GM23338 (cell line): ENCODE data around the gene KRTAP3-2. TPM values are rescaled to one million over a fixed set of nuclear protein-coding genes. Genes with fewer than 3 reads are reported as not detected.

Source experiments
- ATAC-seq: fragments of 200-7000 bp; cut with Tn5 transposase; 3 replicates; pipeline ENCODE4 v1.9.1; 2020
- DNase-seq: peaks from one replicate; pipeline ENCODE4 v3.0.0-alpha.2; 2015; ENCODE audit warnings: low spot score
- H2AFZ ChIP-seq: fragments of 200-600 bp; sonication (generic); 2 replicates; pipeline ENCODE4 v1.8.0; 2016; ENCODE audit warnings: antibody characterized with exemption, mild to moderate bottlenecking, moderate library complexity
- H3F3A ChIP-seq: fragments of 200-600 bp; sonication (generic); replicated peaks from 2 replicates; pipeline ENCODE4 v1.8.0; 2017; ENCODE audit warnings: antibody characterized with exemption, mixed run types, low read depth
- H3K27ac ChIP-seq: fragments of 200-600 bp; sonication (generic); 2 replicates; pipeline ENCODE4 v1.6.1; 2016; ENCODE audit warnings: low read depth
- H3K27me3 ChIP-seq: fragments of 200-600 bp; sonication (generic); 2 replicates; pipeline ENCODE4 v1.8.0; 2016; ENCODE audit warnings: mild to moderate bottlenecking, mixed run types, moderate library complexity; ENCODE audit not compliant: insufficient read depth
- H3K36me3 ChIP-seq: fragments of 200-600 bp; sonication (generic); 2 replicates; pipeline ENCODE4 v1.8.0; 2016; ENCODE audit warnings: mild to moderate bottlenecking; ENCODE audit not compliant: insufficient read depth
- H3K4me1 ChIP-seq: fragments of 200-600 bp; sonication (generic); 2 replicates; pipeline ENCODE4 v1.8.0; 2016; ENCODE audit warnings: mild to moderate bottlenecking, moderate library complexity; ENCODE audit not compliant: insufficient read depth
- H3K4me2 ChIP-seq: fragments of 200-600 bp; sonication (generic); 2 replicates; pipeline ENCODE4 v1.7.1; 2017; ENCODE audit warnings: mixed run types
- H3K4me3 ChIP-seq: fragments of 200-600 bp; sonication (generic); 2 replicates; pipeline ENCODE4 v1.6.1; 2016; ENCODE audit warnings: mixed run types
- H3K79me2 ChIP-seq: fragments of 200-600 bp; sonication (generic); replicated peaks from 2 replicates; pipeline ENCODE4 v1.8.0; 2017; ENCODE audit warnings: mild to moderate bottlenecking; ENCODE audit not compliant: insufficient read depth
- H3K9me2 ChIP-seq: fragments of 200-600 bp; sonication (generic); 2 replicates; pipeline ENCODE4 v1.8.0; 2017; ENCODE audit not compliant: insufficient read depth
- H4K20me1 ChIP-seq: fragments of 200-600 bp; sonication (generic); replicated peaks from 2 replicates; pipeline ENCODE4 v1.8.0; 2017; ENCODE audit warnings: mild to moderate bottlenecking; ENCODE audit not compliant: insufficient read depth
- H3K27ac Mint-ChIP-seq: 2 replicates; pipeline ENCODE4 v1.8.0; 2020; ENCODE audit warnings: inconsistent platforms, mild to moderate bottlenecking, moderate library complexity, mixed read lengths
- H3K27me3 Mint-ChIP-seq: 3 replicates; pipeline ENCODE4 v1.8.0; 2022; ENCODE audit warnings: low read depth, mild to moderate bottlenecking, moderate library complexity, mixed read lengths, inconsistent platforms; ENCODE audit not compliant: insufficient read depth, poor library complexity
- H3K36me3 Mint-ChIP-seq: 3 replicates; pipeline ENCODE4 v1.8.0; 2021; ENCODE audit warnings: low read depth, mild to moderate bottlenecking, inconsistent platforms, moderate library complexity, mixed read lengths
- H3K4me1 Mint-ChIP-seq: 3 replicates; pipeline ENCODE4 v1.8.0; 2020; ENCODE audit warnings: mild to moderate bottlenecking, inconsistent platforms, mixed read lengths
- H3K4me3 Mint-ChIP-seq: 3 replicates; pipeline ENCODE4 v1.8.0; 2021; ENCODE audit warnings: moderate library complexity, mild to moderate bottlenecking, inconsistent platforms, mixed read lengths
- H3K9me3 Mint-ChIP-seq: 3 replicates; pipeline ENCODE4 v1.8.0; 2020; ENCODE audit warnings: moderate library complexity, mild to moderate bottlenecking, inconsistent platforms, mixed read lengths
- CREB1 ChIP-seq: fragments of 250-450 bp; sonication (Bioruptor Pico); IDR thresholded peaks from 2 replicates; pipeline ENCODE4 v1.5.0; 2020; ENCODE audit warnings: low read depth, mild to moderate bottlenecking, moderate library complexity
- EZH2 ChIP-seq: fragments of 200-600 bp; sonication (generic); IDR thresholded peaks from one replicate; pipeline ENCODE4 v1.8.0; 2017; ENCODE audit warnings: antibody characterized with exemption, mild to moderate bottlenecking, low read depth; ENCODE audit not compliant: unreplicated experiment
- EZH2phosphoT487 ChIP-seq: fragments of 200-600 bp; sonication (generic); IDR thresholded peaks from one replicate; pipeline ENCODE4 v1.8.1; 2018; ENCODE audit warnings: antibody characterized with exemption; ENCODE audit not compliant: unreplicated experiment
- JUNB ChIP-seq: IDR thresholded peaks from one replicate; pipeline ENCODE4 v1.6.1; 2016; ENCODE audit warnings: antibody characterized with exemption; ENCODE audit not compliant: unreplicated experiment
- NANOG ChIP-seq: IDR thresholded peaks from 2 replicates; pipeline ENCODE4 v1.6.1; 2016; ENCODE audit warnings: antibody characterized with exemption, borderline replicate concordance
- POLR2AphosphoS5 ChIP-seq: IDR thresholded peaks from 2 replicates; pipeline ENCODE4 v1.6.1; 2016; ENCODE audit warnings: antibody characterized with exemption, low read depth
- STAT1 ChIP-seq: IDR thresholded peaks from one replicate; pipeline ENCODE4 v1.6.1; 2016; ENCODE audit warnings: antibody characterized with exemption; ENCODE audit not compliant: unreplicated experiment
- ZNF114 ChIP-seq: fragments of 250-450 bp; sonication (Bioruptor Pico); IDR thresholded peaks from 2 replicates; pipeline ENCODE4 v1.5.0; 2020; ENCODE audit warnings: mild to moderate bottlenecking, moderate library complexity
- ZNF331 ChIP-seq: fragments of 250-450 bp; sonication (Bioruptor Pico); IDR thresholded peaks from 2 replicates; pipeline ENCODE4 v1.5.0; 2020; ENCODE audit warnings: low read depth, mild to moderate bottlenecking, moderate library complexity
- polyA plus RNA-seq: library from polyadenylated mRNA; unstranded; fragments of >200 nt; fragmentation: Nextera tagmentation; extraction: Ambion mirVana; gene quantifications from 2 replicates; pipeline ENCODE4 v1.2.1, GENCODE V29; 2016
- total RNA-seq: library from RNA; depleted of rRNA; stranded (reverse); fragments of >200 nt; shearing (Covaris generic); gene quantifications from 2 replicates; pipeline ENCODE4 v1.2.3, GENCODE V29; 2014
- TF ChIP-seq, protein P1 (sequence below): fragments of 250-450 bp; sonication (Bioruptor Pico); IDR thresholded peaks from 2 replicates; pipeline ENCODE4 v1.5.0; 2020; ENCODE audit warnings: mild to moderate bottlenecking, moderate library complexity
- TF ChIP-seq, protein P2 (sequence below): IDR thresholded peaks from one replicate; pipeline ENCODE4 v1.6.1; 2018; ENCODE audit warnings: antibody characterized with exemption; ENCODE audit not compliant: unreplicated experiment
- TF ChIP-seq, protein P3 (sequence below): IDR thresholded peaks from 2 replicates; pipeline ENCODE4 v1.6.1; 2016; ENCODE audit warnings: antibody characterized with exemption
- TF ChIP-seq, protein P4 (sequence below), 2 experiments: fragments of 200-600 bp in 1 of 2; sonication (generic) in 1 of 2; conservative IDR thresholded peaks; 2 replicates each; pipeline versions ENCODE4 v1.5.1 to v1.6.1; 2016 to 2017; ENCODE audit warnings: antibody characterized with exemption in 2 of 2, low read depth in 2 of 2, mild to moderate bottlenecking in 2 of 2, moderate library complexity in 1 of 2

The KRTAP3-2 gene
- total and polyA plus RNA-seq, 2 experiments from 2014 or later = not detected

DNA sequence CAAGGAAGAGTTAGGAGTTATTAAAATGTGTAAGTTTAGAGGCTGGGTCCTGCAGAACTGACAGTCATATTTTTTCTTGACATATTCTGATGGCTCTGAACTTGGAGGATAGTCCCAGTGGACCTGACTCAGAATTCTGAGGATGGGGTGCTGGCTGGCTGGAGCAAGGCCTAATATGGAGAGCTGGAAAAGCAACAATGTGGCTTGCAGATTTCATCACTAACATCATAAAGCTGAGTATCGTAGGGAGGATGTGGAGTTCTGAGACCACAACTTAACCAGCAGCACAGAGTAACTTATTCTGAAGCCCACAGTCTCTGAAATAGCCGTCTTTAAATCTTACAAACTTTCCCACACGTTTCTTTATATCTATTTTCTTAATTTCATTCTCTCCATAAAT lies 25.0 kb upstream of the KRTAP3-2 start:
- Mint-ChIP-seq H3K4me1 (no peaks in the 10 kb centered on the region), H3K27ac (no peak overlapping the region), H3K4me3 (no peak overlapping the region), H3K27me3 (peaks cover 2% of the 10 kb centered on the region), H3K9me3 (no peaks in the 10 kb centered on the region), H3K36me3 (no peaks in the 10 kb centered on the region)
- TF ChIP-seq EZH2phosphoT487 = no peak
- no peak for TF ChIP-seq CREB1 (CRISPR knock-in tag)
- TF ChIP-seq ZNF331 (CRISPR knock-in tag) = no peak
- no peak for TF ChIP-seq JUNB
- TF ChIP-seq, protein P1, sequence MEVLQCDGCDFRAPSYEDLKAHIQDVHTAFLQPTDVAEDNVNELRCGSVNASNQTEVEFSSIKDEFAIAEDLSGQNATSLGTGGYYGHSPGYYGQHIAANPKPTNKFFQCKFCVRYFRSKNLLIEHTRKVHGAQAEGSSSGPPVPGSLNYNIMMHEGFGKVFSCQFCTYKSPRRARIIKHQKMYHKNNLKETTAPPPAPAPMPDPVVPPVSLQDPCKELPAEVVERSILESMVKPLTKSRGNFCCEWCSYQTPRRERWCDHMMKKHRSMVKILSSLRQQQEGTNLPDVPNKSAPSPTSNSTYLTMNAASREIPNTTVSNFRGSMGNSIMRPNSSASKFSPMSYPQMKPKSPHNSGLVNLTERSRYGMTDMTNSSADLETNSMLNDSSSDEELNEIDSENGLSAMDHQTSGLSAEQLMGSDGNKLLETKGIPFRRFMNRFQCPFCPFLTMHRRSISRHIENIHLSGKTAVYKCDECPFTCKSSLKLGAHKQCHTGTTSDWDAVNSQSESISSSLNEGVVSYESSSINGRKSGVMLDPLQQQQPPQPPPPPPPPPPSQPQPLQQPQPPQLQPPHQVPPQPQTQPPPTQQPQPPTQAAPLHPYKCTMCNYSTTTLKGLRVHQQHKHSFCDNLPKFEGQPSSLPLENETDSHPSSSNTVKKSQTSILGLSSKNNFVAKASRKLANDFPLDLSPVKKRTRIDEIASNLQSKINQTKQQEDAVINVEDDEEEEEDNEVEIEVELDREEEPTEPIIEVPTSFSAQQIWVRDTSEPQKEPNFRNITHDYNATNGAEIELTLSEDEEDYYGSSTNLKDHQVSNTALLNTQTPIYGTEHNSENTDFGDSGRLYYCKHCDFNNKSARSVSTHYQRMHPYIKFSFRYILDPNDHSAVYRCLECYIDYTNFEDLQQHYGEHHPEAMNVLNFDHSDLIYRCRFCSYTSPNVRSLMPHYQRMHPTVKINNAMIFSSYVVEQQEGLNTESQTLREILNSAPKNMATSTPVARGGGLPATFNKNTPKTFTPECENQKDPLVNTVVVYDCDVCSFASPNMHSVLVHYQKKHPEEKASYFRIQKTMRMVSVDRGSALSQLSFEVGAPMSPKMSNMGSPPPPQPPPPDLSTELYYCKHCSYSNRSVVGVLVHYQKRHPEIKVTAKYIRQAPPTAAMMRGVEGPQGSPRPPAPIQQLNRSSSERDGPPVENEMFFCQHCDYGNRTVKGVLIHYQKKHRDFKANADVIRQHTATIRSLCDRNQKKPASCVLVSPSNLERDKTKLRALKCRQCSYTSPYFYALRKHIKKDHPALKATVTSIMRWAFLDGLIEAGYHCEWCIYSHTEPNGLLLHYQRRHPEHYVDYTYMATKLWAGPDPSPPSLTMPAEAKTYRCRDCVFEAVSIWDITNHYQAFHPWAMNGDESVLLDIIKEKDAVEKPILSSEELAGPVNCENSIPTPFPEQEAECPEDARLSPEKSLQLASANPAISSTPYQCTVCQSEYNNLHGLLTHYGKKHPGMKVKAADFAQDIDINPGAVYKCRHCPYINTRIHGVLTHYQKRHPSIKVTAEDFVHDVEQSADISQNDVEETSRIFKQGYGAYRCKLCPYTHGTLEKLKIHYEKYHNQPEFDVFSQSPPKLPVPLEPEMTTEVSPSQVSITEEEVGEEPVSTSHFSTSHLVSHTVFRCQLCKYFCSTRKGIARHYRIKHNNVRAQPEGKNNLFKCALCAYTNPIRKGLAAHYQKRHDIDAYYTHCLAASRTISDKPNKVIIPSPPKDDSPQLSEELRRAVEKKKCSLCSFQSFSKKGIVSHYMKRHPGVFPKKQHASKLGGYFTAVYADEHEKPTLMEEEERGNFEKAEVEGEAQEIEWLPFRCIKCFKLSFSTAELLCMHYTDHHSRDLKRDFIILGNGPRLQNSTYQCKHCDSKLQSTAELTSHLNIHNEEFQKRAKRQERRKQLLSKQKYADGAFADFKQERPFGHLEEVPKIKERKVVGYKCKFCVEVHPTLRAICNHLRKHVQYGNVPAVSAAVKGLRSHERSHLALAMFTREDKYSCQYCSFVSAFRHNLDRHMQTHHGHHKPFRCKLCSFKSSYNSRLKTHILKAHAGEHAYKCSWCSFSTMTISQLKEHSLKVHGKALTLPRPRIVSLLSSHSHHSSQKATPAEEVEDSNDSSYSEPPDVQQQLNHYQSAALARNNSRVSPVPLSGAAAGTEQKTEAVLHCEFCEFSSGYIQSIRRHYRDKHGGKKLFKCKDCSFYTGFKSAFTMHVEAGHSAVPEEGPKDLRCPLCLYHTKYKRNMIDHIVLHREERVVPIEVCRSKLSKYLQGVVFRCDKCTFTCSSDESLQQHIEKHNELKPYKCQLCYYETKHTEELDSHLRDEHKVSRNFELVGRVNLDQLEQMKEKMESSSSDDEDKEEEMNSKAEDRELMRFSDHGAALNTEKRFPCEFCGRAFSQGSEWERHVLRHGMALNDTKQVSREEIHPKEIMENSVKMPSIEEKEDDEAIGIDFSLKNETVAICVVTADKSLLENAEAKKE = no peak
- TF ChIP-seq STAT1 = no peak
- TF ChIP-seq NANOG = no peak
- TF ChIP-seq, protein P2, sequence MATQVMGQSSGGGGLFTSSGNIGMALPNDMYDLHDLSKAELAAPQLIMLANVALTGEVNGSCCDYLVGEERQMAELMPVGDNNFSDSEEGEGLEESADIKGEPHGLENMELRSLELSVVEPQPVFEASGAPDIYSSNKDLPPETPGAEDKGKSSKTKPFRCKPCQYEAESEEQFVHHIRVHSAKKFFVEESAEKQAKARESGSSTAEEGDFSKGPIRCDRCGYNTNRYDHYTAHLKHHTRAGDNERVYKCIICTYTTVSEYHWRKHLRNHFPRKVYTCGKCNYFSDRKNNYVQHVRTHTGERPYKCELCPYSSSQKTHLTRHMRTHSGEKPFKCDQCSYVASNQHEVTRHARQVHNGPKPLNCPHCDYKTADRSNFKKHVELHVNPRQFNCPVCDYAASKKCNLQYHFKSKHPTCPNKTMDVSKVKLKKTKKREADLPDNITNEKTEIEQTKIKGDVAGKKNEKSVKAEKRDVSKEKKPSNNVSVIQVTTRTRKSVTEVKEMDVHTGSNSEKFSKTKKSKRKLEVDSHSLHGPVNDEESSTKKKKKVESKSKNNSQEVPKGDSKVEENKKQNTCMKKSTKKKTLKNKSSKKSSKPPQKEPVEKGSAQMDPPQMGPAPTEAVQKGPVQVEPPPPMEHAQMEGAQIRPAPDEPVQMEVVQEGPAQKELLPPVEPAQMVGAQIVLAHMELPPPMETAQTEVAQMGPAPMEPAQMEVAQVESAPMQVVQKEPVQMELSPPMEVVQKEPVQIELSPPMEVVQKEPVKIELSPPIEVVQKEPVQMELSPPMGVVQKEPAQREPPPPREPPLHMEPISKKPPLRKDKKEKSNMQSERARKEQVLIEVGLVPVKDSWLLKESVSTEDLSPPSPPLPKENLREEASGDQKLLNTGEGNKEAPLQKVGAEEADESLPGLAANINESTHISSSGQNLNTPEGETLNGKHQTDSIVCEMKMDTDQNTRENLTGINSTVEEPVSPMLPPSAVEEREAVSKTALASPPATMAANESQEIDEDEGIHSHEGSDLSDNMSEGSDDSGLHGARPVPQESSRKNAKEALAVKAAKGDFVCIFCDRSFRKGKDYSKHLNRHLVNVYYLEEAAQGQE = no peak
- TF ChIP-seq, protein P3, sequence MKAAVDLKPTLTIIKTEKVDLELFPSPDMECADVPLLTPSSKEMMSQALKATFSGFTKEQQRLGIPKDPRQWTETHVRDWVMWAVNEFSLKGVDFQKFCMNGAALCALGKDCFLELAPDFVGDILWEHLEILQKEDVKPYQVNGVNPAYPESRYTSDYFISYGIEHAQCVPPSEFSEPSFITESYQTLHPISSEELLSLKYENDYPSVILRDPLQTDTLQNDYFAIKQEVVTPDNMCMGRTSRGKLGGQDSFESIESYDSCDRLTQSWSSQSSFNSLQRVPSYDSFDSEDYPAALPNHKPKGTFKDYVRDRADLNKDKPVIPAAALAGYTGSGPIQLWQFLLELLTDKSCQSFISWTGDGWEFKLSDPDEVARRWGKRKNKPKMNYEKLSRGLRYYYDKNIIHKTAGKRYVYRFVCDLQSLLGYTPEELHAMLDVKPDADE = no peak
- no peak for TF ChIP-seq ZNF114
- TF ChIP-seq, protein P4, sequence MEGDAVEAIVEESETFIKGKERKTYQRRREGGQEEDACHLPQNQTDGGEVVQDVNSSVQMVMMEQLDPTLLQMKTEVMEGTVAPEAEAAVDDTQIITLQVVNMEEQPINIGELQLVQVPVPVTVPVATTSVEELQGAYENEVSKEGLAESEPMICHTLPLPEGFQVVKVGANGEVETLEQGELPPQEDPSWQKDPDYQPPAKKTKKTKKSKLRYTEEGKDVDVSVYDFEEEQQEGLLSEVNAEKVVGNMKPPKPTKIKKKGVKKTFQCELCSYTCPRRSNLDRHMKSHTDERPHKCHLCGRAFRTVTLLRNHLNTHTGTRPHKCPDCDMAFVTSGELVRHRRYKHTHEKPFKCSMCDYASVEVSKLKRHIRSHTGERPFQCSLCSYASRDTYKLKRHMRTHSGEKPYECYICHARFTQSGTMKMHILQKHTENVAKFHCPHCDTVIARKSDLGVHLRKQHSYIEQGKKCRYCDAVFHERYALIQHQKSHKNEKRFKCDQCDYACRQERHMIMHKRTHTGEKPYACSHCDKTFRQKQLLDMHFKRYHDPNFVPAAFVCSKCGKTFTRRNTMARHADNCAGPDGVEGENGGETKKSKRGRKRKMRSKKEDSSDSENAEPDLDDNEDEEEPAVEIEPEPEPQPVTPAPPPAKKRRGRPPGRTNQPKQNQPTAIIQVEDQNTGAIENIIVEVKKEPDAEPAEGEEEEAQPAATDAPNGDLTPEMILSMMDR (conservative IDR thresholded peaks at IDR 0.05; ENCODE audit: low read depth in 2 of 2) = no peak
- TF ChIP-seq EZH2 = no peak
- no peak for TF ChIP-seq POLR2AphosphoS5
- Histone ChIP-seq H4K20me1 (no peaks in the 10 kb centered on the region), H3K79me2 (no peaks in the 10 kb centered on the region), H2AFZ (no peak overlapping the region), H3F3A (no peaks in the 10 kb centered on the region), H3K27me3 (no peaks in the 10 kb centered on the region), H3K36me3 (no peaks in the 10 kb centered on the region), H3K27ac (no peak overlapping the region), H3K9me2 (no peaks in the 10 kb centered on the region), H3K4me3 (no peak overlapping the region), H3K4me1 (no peaks in the 10 kb centered on the region), H3K4me2 (no peak overlapping the region)
- DNase-seq (no peak), ATAC-seq (no peak)
